OCI-LY7 (cell line): ENCODE results near the gene FXYD2. TPM values are rescaled to one million over a fixed set of nuclear protein-coding genes. Genes with fewer than 3 reads are reported as not detected.

ENCODE experiments used
- BruUV-seq: library from RNA; stranded (reverse); fragments of 400-500 nt; replicated peaks from 2 replicates; lab custom pipeline; 2021; lab: Mats Ljungman, UMichigan
- CTCF ChIA-PET: fragments of 300-600 bp; sonication (Branson Sonifier 250); formaldehyde crosslinking; loops from one replicate; lab custom pipeline; 2022; ENCODE audit warnings: antibody characterized with exemption; ENCODE audit not compliant: unreplicated experiment; lab: Charles Lee
- POLR2A ChIA-PET: fragments of 300-600 bp; sonication (Branson Sonifier 250); formaldehyde crosslinking; loops from one replicate; lab custom pipeline; 2022; ENCODE audit warnings: antibody characterized with exemption; lab: Charles Lee
- DNase-seq: peaks from one replicate; pipeline ENCODE4 v3.0.0-alpha.2; 2015; ENCODE audit warnings: low spot score
- H2AFZ ChIP-seq: fragments of 200-600 bp; sonication (generic), shearing (Covaris generic); 2 replicates; pipeline ENCODE4 v1.6.1; 2014; ENCODE audit warnings: mild to moderate bottlenecking, antibody characterized with exemption, low read length, moderate library complexity
- H3K27ac ChIP-seq: fragments of 200-600 bp; sonication (generic); 2 replicates; pipeline ENCODE4 v1.5.1; 2014; ENCODE audit warnings: mixed run types, low read depth, mild to moderate bottlenecking, moderate library complexity, low read length, inconsistent platforms; ENCODE audit not compliant: poor library complexity, severe bottlenecking
- H3K36me3 ChIP-seq: fragments of 200-600 bp; sonication (generic); 2 replicates; pipeline ENCODE4 v1.6.1; 2014; ENCODE audit warnings: mild to moderate bottlenecking, antibody characterized with exemption, low read length, moderate library complexity, mixed read lengths; ENCODE audit not compliant: insufficient read depth
- H3K4me1 ChIP-seq: fragments of 200-600 bp; sonication (generic); 2 replicates; pipeline ENCODE4 v1.5.1; 2014; ENCODE audit warnings: mild to moderate bottlenecking, low read length; ENCODE audit not compliant: insufficient read depth, poor library complexity, severe bottlenecking
- H3K4me2 ChIP-seq: fragments of 200-600 bp; sonication (generic); 2 replicates; pipeline ENCODE4 v1.6.1; 2014; ENCODE audit warnings: mild to moderate bottlenecking, low read length
- H3K4me3 ChIP-seq: fragments of 200-600 bp; sonication (generic); 2 replicates; pipeline ENCODE4 v1.5.1; 2014; ENCODE audit warnings: mild to moderate bottlenecking, low read depth, low read length; ENCODE audit not compliant: poor library complexity, severe bottlenecking
- H3K79me2 ChIP-seq: fragments of 200-600 bp; sonication (generic); 2 replicates; pipeline ENCODE4 v1.6.1; 2016; ENCODE audit warnings: low read depth, mild to moderate bottlenecking, low read length, moderate library complexity, mixed read lengths; ENCODE audit not compliant: insufficient read depth
- H3K9me2 ChIP-seq: fragments of 200-600 bp; sonication (generic); 2 replicates; pipeline ENCODE4 v1.6.1; 2016; ENCODE audit warnings: mild to moderate bottlenecking, low read length, mixed read lengths; ENCODE audit not compliant: insufficient read depth
- H3K9me3 ChIP-seq: fragments of 200-600 bp; sonication (generic); 2 replicates; pipeline ENCODE4 v1.6.1; 2014; ENCODE audit warnings: mild to moderate bottlenecking, mixed run types, low read length, mixed read lengths
- H4K20me1 ChIP-seq: fragments of 200-600 bp; sonication (generic); 2 replicates; pipeline ENCODE4 v1.6.1; 2014; ENCODE audit warnings: mild to moderate bottlenecking, antibody characterized with exemption, low read length, moderate library complexity, mixed read lengths; ENCODE audit not compliant: insufficient read depth
- EZH2phosphoT487 ChIP-seq: fragments of 200-600 bp; sonication (generic); IDR thresholded peaks from 2 replicates; pipeline ENCODE4 v1.6.1; 2018; ENCODE audit warnings: low read depth, borderline replicate concordance, mild to moderate bottlenecking, mixed run types, antibody characterized with exemption, low read length, moderate library complexity, mixed read lengths
- intact Hi-C: fragments of 100-400 bp; cut with micrococcal nuclease; formaldehyde crosslinking; loops from one replicate; pipeline ENCODE4 v1.10.0; 2022; ENCODE audit not compliant: unreplicated experiment
- total RNA-seq, 2 experiments: library from RNA; depleted of rRNA in 1 of 2; stranded (reverse); fragments of >200 nt in 1 of 2; shearing (Covaris generic) in 1 of 2; gene quantifications; 2 replicates each; pipeline ENCODE4 v1.2.3, GENCODE V29; 2014 to 2022
- TF ChIP-seq, protein P1 (sequence below): fragments of 200-600 bp; sonication (generic); conservative IDR thresholded peaks from 2 replicates; pipeline ENCODE4 v1.5.1; 2014; ENCODE audit warnings: mild to moderate bottlenecking, antibody characterized with exemption, low read length, moderate library complexity, mixed read lengths

Gene FXYD2
- total RNA-seq, 2 experiments from 2014 or later: not detected

DNA sequence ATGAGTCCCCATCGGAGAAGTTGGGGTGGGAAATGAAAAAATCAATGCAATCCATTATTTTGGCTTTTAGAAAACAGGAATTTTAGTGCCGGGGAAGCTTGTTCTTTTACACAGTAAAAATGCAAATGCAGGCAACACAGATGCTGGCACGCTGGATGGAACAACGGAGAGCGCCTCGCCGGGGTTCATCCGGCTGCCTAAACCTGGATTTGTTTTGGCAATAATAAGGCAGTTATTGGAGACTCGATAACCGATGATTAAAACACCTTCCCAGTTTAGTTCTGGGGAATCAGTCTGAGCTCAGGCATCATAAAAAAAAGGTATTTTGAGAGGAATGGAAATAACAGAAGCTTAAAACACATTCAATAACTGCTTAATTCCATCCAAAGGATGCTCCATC, 30.4 kb downstream of the FXYD2 start:
- DNase-seq: no peak
- no peak overlapping the region for H3K4me2 ChIP-seq
- BruUV-seq: no TSS peak
- no peaks in the 10 kb centered on the region for H3K79me2 ChIP-seq
- ChIA-PET POLR2A (no interaction called here), CTCF (no interaction called here)
- no peaks in the 10 kb centered on the region for H4K20me1 ChIP-seq
- H3K9me3 ChIP-seq: no peaks in the 10 kb centered on the region
- H3K4me3 ChIP-seq: no peak overlapping the region
- H3K4me1 ChIP-seq: no peaks in the 10 kb centered on the region
- no peak overlapping the region for H2AFZ ChIP-seq
- intact Hi-C loops: no loop called here
- no peaks in the 10 kb centered on the region for H3K36me3 ChIP-seq
- TF ChIP-seq, protein P1, sequence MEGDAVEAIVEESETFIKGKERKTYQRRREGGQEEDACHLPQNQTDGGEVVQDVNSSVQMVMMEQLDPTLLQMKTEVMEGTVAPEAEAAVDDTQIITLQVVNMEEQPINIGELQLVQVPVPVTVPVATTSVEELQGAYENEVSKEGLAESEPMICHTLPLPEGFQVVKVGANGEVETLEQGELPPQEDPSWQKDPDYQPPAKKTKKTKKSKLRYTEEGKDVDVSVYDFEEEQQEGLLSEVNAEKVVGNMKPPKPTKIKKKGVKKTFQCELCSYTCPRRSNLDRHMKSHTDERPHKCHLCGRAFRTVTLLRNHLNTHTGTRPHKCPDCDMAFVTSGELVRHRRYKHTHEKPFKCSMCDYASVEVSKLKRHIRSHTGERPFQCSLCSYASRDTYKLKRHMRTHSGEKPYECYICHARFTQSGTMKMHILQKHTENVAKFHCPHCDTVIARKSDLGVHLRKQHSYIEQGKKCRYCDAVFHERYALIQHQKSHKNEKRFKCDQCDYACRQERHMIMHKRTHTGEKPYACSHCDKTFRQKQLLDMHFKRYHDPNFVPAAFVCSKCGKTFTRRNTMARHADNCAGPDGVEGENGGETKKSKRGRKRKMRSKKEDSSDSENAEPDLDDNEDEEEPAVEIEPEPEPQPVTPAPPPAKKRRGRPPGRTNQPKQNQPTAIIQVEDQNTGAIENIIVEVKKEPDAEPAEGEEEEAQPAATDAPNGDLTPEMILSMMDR: no peak
- no peak for TF ChIP-seq EZH2phosphoT487
- no peaks in the 10 kb centered on the region for H3K9me2 ChIP-seq
- H3K27ac ChIP-seq: no peak overlapping the region

DNA sequence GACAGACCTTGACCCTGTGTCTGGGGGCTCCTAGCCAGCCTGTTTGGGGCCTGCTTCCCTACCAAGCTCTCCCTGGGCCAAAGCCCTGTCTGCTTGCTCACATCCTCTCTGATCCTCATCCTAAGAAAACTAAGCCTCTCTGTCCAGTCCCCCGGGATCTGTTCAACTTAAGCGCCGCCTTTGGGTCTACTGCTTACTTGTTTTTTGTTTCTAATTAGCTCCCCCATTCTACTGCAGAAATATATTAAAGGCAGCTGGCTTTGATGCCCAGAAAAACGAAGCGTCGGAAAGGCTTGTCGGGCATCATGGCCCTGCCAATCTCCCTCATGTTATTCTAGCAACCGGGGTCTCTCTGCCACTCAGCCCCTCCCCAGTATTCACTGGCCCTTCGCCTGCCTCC, 31.0 kb downstream of the FXYD2 start:
- no peaks in the 10 kb centered on the region for H3K36me3 ChIP-seq
- POLR2A ChIA-PET: no interaction called here
- CTCF ChIA-PET: no interaction called here

DNA sequence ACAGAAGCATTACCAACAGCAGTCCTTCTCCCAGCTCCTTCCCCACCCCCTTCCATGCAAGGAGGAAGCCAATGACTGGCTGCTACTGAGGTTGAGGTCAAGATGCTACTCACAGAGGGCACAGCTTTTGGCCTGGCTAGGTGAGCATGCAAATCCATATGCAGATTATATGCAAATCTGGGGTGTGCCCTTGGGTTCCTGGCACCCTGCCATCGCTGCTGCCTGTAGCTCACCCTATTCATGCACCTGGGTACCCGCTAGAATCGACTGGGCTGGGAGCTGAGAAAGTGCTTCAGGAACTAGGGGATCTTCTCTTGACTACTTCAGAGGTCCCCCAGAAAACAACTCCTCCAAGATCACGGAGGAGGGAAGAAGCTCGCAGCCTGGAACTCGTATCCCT, 31.6 kb downstream of the FXYD2 start:
- ChIA-PET CTCF (no interaction called here), POLR2A (no interaction called here)
- Histone ChIP-seq H3K4me1 (no peaks in the 10 kb centered on the region), H4K20me1 (no peaks in the 10 kb centered on the region), H3K4me3 (no peak overlapping the region), H3K79me2 (no peaks in the 10 kb centered on the region), H3K9me3 (no peaks in the 10 kb centered on the region), H3K27ac (no peak overlapping the region), H2AFZ (no peak overlapping the region), H3K9me2 (no peaks in the 10 kb centered on the region), H3K4me2 (no peak overlapping the region), H3K36me3 (no peaks in the 10 kb centered on the region)
- BruUV-seq: no TSS peak
- intact Hi-C loops: no loop called here
- TF ChIP-seq EZH2phosphoT487: no peak
- TF ChIP-seq, protein P1: no peak
- DNase-seq: no peak

More for the DNA sequence above, 31.0 kb downstream of the FXYD2 start:
- Histone ChIP-seq H3K9me3 (no peaks in the 10 kb centered on the region), H3K79me2 (no peaks in the 10 kb centered on the region), H2AFZ (no peak overlapping the region), H3K4me3 (no peak overlapping the region), H3K27ac (no peak overlapping the region), H4K20me1 (no peaks in the 10 kb centered on the region), H3K4me2 (no peak overlapping the region), H3K9me2 (no peaks in the 10 kb centered on the region), H3K4me1 (no peaks in the 10 kb centered on the region)
- no TSS peak for BruUV-seq
- no peak for TF ChIP-seq EZH2phosphoT487
- TF ChIP-seq, protein P1: no peak
- intact Hi-C loops: no loop called here
- DNase-seq: no peak
